NCI-H69 (cell line): ENCODE data around the gene LRRC8C.
A peak's percentile ranks its signal among the peaks of the same experiment; 100 is the strongest.

Experiments used
- DNase-seq: peaks from one replicate; lab custom pipeline; 2025; lab: John Stamatoyannopoulos, UW

LRRC8C gene

DNA sequence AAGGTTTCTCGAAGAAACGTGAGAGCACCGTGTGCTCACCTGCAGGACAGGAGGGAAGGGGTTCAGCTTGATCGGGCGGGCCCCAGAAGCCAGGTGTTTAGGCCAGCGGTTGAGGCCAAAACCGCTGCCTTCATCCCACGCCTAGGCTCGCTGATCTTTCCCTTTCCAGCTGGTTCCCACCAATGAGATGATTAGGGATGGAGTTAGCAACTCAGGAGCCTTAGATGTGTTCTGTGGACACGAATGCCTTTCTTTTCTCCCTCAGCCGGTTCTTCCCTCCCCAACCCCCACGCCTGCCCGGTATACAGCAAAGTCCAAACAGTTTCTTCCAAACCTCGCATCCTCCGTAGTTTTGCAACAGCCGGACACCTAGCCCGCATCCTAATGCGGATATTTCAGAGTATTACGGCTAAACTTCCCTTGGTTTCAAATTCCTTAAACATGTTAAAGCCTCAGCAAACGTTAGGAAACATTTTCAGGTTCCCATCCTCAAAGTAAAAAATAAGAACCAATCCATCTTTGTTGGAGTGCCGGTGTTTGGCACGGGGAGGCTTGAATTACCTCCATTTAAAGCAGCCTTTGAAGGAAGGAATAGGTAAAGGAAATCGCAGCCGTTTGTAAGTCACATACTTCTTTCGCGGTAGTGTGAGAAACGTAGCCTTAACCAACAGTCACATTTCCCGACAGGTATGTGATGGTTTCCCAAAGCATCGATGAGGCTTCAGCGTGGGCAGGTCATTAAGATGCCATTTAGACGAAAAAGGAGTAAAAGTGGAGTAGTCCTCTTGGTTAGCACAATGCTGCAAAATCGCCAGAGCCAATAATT lies 1.1 kb downstream of the LRRC8C start:
- DNase-seq, result peak; percentile 45

DNA sequence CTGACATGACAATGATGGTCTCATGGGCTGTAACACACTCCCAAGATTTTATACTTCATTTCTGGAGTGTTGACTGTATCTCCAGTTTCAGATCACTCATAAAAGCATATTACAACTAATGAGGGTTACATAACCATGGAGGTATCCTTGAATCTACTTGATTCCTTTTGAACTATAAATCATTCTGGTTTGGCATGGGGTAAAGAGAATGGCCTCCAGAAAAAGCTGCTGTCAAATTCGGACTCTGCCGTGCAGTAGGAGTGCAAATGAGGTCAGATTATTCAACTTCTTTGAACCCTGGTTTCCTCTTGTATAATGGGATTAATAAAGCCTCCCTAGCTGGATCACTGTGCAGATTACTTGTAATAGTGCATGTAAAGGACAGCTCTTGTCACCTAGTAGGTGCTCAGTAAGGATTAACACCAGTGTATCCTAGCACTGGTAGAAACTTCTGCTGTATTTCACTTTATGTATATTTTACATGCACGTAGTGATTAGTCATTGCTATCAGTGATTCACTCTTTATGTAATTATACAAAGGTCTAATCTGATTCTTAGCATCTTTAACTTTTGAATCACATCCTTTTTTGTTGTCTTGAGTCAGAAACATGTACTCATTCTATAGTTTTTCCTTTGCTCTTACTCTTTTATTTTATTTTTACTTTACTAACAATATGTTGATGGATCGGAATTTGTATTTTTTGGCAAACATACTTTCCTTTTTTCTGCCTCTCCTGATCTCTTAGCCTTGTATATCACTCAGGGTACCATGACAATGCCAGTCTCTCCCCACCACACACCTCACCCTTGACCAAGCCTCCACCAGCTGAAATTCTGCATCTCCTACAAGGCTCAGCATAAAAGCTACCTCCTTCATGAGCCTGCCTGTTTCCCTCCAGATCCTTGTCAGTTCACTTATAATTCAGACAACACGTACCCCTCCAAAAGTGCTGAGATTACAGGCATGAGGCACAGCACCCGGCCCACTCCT lies 3.2 kb downstream of the LRRC8C start:
- no peak for DNase-seq

DNA sequence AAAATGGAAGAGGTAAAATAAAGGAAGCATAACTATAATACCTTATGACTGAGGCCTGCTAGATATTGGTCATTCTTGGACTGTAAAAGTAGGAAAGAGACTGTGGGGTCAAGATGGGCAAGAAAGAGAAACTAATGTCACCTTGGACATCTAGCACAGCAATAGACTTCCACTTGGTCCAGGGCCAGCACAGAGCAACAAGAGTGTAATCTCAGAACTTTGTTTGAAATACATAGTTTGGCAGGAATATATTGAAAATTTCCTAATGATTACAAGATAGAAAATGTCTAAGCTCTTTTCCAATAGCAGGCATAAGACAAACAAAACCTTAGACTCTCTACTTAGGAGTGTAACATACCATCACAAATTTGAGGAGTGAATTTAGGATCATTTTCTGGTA lies 4.6 kb downstream of the LRRC8C start:
- DNase-seq, result no peak

DNA sequence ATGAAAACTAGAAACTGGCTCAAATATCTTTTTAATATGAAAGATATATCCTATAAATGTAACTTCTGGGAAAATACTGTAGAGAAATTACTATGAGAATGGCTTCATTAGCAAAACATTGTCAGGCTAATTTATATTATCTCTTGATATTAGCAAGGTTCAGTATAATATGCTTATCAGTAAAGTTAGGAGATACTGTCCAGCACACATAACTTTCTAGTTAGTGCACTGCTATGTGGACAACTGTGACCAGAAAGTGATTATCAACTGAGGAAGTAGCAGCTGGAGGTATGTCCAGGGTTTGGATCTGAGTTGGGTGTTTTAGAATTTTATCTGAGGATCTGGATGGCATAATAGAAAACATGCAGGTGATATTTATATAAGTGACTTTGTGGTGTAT lies 7.5 kb downstream of the LRRC8C start:
- no peak for DNase-seq

DNA sequence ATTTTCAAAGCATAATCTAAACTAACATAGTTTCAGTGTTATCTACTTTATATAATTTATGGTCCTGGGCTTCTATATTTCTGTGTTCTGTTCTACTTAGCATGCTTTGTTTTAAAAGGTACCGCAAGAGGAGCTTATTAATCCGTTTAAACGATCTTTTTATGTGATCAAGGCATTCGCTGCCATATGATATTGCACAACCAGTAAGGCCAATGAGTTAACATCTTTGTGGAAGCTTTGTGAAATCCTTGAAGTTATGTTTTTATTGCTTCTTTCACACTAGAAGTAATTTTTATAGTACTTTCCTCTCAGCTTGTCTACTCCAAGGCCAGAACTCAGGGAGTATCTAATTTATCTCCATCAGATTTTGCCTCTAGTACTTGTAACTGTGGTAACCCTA lies 8.9 kb downstream of the LRRC8C start:
- no peak for DNase-seq

DNA sequence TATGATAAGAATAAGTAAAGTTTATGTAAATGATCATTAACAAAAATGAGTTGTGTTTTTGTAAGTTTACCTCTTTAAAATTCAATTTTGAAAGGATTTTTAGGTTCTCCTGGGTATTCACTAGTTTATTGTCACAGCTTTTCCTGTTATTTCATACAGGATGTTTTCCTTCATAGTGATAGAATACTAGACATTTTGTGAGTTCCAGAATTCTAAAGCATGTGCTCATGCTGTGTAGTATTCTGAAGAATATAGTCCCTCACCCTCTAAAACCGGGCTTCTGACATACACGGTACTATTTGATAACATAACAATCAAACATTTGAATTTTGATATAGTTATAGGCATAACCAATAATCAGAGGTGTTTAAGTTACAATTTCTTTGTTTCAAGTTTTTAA lies 10.7 kb downstream of the LRRC8C start:
- no peak for DNase-seq

DNA sequence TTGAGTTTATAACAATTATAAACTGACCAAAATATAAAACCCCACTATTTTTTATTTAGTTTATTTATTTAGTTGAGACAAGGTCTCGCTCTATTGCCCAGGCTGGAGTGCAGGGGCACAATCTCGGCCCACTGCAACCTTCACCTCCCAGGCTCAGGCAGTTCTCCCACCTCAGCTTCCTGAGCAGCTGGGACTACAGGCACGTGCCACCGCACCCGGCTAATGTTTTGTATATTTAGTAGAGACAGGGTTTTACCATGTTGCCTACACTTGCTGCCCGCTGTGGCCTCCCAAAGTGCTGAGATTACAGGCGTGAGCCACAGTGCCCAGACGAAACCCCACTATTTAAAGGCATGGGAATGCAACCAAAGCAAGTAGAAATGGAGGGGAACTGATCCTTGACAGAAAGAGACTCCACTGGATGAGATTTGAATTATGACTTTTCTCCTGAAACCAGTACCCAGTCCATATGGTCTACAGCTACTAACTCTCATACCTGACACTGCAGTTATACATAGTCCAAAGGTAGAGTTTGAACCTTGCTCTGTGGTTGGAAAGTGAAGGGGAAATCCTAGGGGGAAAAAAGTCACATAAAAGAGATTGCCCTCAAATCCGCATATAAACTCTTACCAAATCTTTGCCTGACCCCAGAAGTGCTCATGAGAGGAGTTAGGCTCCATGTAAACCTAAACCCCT lies 11.3 kb downstream of the LRRC8C start:
- DNase-seq, result no peak

DNA sequence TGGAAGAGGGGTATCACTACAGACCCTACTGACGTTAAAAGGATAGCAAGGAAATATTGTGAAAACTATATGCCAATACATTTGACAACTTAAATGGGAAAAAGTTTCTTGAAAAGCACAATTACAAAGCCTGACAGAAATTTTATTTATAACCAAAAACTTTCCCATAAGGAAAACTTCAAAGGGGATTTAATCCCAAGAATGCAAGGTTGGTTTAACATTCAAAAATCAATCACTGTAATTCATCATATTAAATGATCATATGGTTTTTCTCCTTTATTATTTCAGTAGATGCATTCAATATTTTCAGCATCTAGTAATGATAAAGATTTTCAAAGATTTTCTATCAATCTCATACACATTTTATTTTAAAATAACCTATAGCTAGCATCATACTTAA lies 13.3 kb downstream of the LRRC8C start:
- DNase-seq, result no peak

DNA sequence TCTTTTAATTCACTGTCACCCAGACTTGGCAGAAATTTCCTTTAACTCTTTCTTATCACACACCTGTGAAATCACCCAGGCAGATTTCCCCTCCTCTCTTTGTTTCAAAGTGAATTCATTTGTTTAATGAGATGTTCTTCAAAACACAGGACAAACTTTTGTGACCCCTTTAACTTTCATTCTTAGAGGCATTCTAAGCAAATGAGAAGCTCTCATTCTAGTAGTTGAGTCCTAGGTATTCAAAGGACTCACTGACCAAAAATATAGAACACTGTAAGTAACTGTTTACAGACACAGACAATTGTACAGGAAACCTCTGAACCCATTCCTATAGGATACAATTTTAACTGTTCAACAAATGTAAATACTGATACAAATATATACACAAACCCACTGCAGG lies 16.9 kb downstream of the LRRC8C start:
- no peak for DNase-seq

DNA sequence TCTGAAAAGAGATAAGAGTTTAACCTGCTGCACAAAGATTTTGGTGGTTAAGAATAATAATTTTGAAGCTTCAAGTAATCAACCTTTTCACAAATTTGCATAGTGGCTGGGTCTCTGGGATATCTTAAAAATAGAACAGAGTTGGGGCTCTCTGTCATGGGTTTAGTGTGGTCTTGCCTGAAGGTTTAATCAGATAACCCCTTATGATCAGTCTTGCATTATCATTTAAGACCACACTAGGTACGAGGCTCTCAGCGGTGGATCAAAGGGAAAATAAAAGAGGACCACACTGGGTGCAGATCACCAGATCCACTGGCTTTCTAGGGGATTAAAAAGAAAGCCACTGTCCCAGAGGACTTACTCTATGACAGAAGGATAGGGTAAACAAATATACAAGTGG lies 19.5 kb downstream of the LRRC8C start:
- DNase-seq, result no peak

DNA sequence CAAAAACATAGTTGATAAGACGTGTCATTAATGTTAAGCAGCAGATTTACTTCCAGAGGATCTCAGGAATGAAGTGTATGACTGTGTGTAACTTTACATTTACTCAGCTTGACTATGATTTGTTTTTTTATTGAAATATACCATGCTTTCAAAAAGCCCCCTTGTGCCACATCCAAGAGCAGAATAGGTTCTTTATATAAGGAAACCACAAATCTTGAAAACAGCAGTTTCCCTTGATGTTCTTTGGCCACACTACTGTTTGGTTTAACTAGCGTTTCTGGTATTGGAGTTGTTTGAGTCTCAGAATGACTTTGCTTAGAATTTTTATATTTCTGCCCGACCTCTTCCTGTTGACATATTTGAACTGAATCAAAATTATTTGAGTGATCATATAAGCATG lies 25.0 kb downstream of the LRRC8C start:
- no peak for DNase-seq

DNA sequence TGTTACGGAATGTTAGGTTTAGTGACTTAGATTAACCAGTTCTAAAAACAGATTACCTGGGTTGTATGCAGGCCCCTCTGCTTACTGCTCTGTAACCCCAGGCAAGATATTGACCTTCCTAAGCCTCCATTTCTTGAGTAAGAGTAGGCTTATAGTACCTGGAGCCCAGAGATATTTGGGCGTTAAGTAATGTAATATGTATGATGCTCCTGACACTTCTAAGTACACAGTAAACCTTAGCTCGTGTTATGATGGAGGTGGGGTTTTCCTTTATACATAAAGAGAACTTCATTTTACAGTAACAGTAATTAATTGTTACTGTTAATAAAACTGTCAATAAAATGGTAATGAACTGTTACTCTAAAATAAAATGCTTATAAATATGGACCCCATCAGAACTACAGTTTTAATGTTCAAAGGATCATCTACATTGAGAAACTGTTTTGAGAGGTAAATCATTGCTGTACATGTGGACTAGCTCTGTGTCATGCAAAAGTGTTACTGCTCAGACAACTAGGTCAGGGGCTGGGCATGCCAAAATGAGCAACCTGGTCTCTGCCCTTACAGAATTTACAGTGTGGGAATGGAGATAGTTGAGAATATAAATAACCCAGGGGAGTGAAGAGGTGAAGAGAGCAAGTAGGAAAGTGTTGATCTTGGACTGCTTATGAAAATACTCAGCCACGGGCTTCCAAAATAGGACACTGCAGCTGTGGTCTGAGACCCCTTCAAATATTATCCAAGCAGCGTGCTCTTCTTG lies 26.6 kb downstream of the LRRC8C start:
- DNase-seq, result no peak

DNA sequence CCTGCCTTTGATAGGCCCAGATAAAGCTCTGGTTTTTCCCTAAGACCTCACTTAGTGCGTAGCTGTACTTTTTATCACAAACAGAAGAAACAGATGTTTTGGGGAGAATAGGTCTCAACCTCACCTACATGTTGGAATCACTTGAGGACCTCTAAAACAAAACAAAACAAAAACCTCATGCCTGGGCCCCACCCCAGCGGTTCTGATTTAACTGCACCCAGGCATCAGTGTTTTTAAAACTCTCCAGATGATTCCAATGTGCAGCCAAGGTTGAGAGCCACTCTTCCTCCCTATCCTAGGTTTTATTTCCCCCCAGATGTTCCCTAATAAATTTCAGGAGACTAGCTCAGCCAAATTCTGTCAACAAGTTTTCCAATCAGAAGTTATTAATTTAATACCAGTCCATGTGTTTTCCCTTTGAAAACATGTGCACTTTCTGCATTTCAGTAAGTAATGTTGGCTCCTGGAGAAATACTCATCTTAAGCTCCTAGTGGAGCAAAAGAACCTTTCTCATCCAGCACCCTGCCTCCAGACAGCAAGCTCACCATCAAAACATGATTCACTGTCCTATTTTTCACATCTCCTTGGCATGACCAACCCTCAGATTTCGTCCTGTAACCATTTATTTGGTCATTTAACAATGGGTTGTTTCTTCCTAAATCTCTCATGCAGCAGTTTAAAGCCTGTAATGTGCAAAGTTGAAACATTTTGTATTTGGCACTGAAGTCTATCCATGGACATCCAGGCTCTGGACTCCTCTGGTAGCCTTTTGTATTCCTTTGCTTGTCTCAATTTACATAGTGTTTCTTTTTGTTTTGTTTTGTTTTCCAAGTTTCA lies 27.5 kb downstream of the LRRC8C start:
- no peak for DNase-seq

DNA sequence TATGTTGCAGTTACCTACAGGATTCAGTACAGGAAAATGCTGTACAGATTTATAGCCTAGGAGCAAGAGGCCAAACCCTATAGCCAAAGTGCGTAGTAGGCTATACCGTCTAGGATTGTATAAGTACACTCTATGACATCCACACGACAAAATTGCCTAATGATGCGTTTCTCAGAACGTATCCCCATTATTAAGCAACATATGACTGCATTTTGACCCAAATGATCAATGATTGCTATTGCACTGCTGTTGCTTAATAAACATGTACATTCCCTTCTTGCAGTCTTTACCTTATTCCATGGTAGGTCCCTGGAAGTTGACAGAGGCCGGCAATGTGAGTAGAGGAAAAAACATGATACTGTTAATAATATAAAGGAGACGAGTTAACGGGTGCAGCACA lies 33.0 kb downstream of the LRRC8C start:
- DNase-seq, result no peak

DNA sequence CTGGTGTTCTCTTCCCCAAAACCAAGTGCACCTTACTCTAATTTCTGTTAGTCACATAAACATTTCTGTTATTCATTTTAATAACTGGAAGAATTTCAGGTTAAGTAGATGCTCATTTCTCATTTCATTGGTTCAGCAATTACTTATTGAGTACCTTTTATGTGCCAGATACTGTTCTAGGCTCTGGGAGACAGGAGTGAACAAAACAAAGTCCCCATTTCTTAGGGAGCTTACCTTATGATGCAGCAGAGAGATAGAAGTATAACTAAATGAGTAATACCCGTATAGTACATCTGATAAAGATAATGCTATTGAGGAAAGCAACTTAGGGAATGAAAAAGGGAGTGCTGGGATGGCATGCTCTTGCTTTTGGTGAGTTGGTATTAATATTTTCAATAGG lies 33.7 kb downstream of the LRRC8C start:
- no peak for DNase-seq

DNA sequence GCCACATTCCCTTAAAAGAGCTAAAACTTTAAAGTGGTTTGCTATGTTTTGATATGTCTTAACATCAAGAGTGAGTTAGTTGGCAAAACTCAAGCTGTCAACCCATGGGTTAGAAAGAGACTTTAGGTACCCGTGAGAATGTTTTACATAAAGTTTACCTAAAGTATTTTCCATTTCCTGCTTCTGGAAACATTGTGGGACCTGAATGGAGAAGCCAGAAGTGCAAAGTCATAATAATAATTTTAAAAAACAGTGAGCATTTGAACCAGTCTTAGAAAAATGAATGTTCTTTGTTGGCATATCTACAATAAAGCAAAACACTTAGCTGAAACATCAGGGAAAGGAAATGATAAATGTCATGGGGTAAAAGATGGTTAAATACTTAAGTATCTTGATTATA lies 34.8 kb downstream of the LRRC8C start:
- DNase-seq, result no peak

DNA sequence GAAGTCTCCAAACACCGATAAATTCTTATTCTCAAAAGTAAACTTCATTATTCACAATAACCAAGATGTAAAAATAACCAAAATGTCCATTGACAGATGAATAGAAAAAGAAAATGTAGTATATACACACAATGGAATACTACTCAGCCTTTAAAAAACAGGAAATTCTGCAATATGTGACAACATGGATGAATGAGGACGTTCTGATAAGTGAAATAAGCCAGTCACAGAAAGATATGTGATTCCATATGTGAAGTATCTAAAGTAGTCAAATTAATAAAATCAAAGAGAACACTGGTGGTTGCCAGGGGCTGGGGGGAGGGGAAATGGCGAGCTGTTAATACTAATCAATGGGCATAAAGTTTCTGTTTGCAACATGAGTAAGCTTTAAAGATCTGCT lies 36.0 kb downstream of the LRRC8C start:
- no peak for DNase-seq

DNA sequence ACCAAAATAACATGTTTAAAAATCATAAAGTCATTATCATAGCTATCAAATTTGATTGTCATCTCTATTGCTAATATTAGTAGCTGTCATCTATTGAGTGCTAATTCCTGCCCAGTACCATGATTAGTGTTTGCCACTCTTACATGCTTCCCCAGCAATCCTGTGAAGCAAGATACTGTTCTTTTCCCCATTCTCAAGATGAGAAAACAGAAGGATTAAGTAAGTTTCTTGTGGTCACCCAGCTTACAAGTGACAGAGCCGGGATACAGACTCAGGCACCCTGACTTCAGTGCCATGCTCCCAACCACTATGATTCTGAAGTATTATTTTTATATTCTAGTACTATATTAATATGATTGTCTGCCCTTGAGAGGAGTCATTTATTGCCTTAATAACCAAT lies 36.5 kb downstream of the LRRC8C start:
- DNase-seq, result no peak

DNA sequence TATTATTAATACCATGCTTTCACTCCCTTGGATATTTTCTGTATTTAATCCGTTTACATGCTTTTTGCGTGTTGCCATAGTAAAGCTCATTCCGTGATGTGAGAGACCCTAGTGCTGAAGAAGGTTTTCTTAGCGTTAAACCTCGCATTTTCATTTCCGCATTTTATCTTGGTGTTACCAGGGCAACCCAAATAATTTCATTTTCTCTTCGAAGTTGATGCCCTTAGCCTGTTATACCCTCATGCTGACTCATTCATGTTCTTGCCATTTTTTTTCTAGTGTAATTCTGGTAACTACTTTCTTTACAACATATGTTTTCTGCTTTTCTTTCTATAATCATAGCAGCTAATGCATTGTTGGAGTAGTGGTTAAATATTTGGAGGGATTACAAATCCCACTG lies 37.2 kb downstream of the LRRC8C start:
- no peak for DNase-seq

DNA sequence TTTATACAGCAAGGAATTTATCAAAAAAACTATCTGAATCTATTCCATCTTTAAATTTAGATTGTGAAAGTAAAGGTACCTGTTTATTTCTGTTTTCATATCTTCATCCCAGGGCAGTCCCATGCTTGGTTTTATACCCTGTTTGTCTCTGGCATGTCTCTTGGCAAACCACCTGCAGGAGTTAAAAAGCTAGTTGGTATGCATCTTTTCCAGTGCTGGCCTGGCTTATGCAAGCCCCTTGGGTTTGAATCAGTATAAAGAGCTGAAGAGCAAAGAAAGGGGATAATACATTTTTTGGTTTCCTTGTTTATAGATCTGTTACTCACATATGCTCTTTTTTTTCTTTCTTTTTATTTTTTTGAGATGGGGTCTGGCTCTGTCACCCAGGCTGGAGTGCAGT lies 37.8 kb downstream of the LRRC8C start:
- no peak for DNase-seq
